Panc1 (cell line): ENCODE results near the gene CYP11A1.

Experiments used
- CTCF ChIP-seq: fragments of 450-650 bp; IDR thresholded peaks from 2 replicates; pipeline ENCODE4 v1.5.1; 2017; ENCODE audit warnings: mild to moderate bottlenecking
- SIN3A ChIP-seq: IDR thresholded peaks from 2 replicates; pipeline ENCODE4 v1.6.1; 2012; ENCODE audit warnings: low read depth, mild to moderate bottlenecking, low read length, moderate library complexity, borderline replicate concordance; ENCODE audit not compliant: insufficient read depth

- TF ChIP-seq CTCF (no peak), SIN3A (no peak)
These were observed 48.8 kb upstream of the CYP11A1 start for GRCh38 chr15:74415966-74416916.
